Right atrium auricular region (tissue), 2 donors: Measurements from ENCODE around the gene DEF6. TPM values are rescaled to one million over a fixed set of nuclear protein-coding genes. Genes with fewer than 3 reads are reported as not detected.

Experiments used
- DNase-seq: peaks from one replicate; pipeline ENCODE4 v3.0.0-alpha.2; 2019; ENCODE audit warnings: low spot score
- H3K27ac ChIP-seq, 2 donors: fragments of 200-600 bp; sonication (generic); 1 replicate in 1 of 2; 2 replicates in 1 of 2; pipeline ENCODE4 v1.5.1; 2016 to 2019
- H3K27me3 ChIP-seq, 2 donors: fragments of 200-600 bp; sonication (generic); one replicate each; pipeline versions ENCODE4 v1.5.1 to v1.6.0; 2017 to 2019
- H3K36me3 ChIP-seq: fragments of 200-600 bp; sonication (generic); one replicate; pipeline ENCODE4 v1.5.1; 2016
- H3K4me1 ChIP-seq, 2 donors: fragments of 200-600 bp; sonication (generic); one replicate each; pipeline versions ENCODE4 v1.5.1 to v1.6.0; 2017 to 2019
- H3K4me3 ChIP-seq, 2 donors: fragments of 200-600 bp; sonication (generic); 1 replicate in 1 of 2; 2 replicates in 1 of 2; pipeline ENCODE4 v1.5.1; 2017 to 2019; ENCODE audit warnings: mild to moderate bottlenecking in 1 of 2, moderate library complexity in 1 of 2
- H3K9me3 ChIP-seq, 2 donors: fragments of 200-600 bp; sonication (generic); one replicate each; pipeline ENCODE4 v1.5.1; 2019
- CTCF ChIP-seq, 2 donors: fragments of 200-600 bp; sonication (generic); IDR thresholded peaks; one replicate each; pipeline ENCODE4 v1.5.1; 2019; ENCODE audit warnings: antibody characterized with exemption in 2 of 2
- total RNA-seq, 2 donors: library from RNA; depleted of rRNA; stranded (reverse); fragments of >200 nt; gene quantifications; one replicate each; pipeline ENCODE4 v1.1.0, GENCODE V29; 2016

The DEF6 gene
- total RNA-seq, 2 donors from 2014 or later: 1.4 to 2.2 TPM

DNA sequence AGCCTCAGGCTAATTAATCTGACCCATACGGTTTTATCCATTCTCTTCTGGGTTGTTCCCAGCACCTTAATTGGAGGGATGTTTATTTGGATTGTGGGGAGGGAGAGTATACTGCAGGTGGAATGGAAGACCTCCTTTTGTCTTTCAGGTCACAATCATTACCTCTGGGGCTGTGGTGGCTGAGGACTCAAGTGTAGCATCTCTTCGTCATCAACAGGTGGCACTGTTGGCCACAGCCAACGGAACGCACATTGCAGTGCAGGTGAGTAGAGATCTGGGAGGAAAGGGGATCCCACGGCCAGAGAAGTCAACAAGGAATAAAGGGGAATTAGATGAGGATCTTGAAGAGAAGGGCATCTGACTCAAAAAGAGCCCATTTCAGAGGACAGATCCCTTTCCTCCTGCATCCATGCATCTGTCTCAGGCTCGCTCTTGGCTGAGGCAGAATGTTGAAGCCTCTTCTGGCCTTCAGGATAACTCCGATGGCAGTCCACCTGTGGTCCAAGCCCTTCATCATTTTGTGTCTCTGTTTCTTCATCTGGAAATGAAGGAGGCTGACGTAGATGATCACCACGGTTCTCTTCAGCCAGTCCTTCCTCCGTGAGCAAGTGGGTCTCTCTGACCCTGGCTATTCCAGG is 3.2 kb upstream of the DEF6 start:
- H3K4me1 ChIP-seq: peaks cover 0 to 15% of the 10 kb centered on the region in 2 donors
- peaks cover 47% of the 10 kb centered on the region for H3K36me3 ChIP-seq
- H3K27me3 ChIP-seq: no peaks in the 10 kb centered on the region
- DNase-seq: no peak
- no peaks in the 10 kb centered on the region for H3K9me3 ChIP-seq
- peak; percentile 40 to 68 for TF ChIP-seq CTCF (IDR thresholded peaks at IDR 0.05)
- H3K27ac ChIP-seq: no peak overlapping the region
- no peak overlapping the region for H3K4me3 ChIP-seq

- DNase-seq: no peak
- no peak for TF ChIP-seq CTCF (IDR thresholded peaks at IDR 0.05)
- H3K27ac ChIP-seq: no peak overlapping the region
- H3K27me3 ChIP-seq: no peaks in the 10 kb centered on the region
- peaks cover 0 to 15% of the 10 kb centered on the region in 2 donors for H3K4me1 ChIP-seq
- H3K9me3 ChIP-seq: no peaks in the 10 kb centered on the region
- H3K36me3 ChIP-seq: peaks cover 41% of the 10 kb centered on the region
- H3K4me3 ChIP-seq: no peak overlapping the region
Observed at GRCh38 chr6:35295036-35295435, 2.6 kb upstream of the DEF6 start.

DNA sequence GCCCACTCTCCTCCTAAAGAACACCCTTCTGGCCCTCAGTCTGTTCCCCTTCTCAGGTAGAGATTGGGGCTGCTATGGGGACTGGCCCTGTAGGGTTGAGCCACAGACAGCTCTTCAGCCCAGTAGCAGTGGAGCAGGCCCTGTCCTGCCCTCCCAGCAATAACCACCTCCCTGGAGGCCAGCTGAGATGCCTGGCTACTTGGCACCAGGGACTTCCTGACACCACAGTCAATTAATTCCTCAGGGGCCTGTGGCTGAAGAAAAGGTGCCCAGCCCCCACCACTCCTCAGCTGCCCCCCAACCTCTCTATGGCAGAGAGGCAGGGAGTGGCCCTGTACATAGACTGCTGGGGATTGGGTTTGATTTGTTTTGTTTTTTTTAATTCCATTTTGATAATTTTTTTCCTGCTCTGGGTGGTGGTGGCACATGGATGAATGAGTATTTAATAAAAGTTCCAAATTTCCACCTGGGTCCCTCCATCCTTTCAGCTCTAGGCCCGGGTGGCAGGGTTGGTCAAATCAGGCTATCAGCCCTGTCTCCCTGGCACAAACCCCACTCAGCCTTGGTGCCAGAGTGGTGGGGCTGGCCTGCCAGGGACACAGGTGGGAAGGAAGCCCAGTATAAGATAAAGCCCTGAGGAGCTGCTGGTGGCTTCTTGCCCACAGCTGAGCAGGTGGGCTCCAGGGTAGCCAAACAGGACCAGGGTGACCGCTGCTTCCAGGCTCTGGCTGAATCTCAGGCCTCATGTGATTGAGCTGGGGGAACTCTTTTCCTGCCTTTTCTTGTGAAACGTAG is 1.9 kb upstream of the DEF6 start:
- no peak for DNase-seq
- Histone ChIP-seq H3K4me1 (peaks cover 0 to 15% of the 10 kb centered on the region in 2 donors), H3K9me3 (no peaks in the 10 kb centered on the region), H3K27me3 (no peaks in the 10 kb centered on the region), H3K36me3 (peaks cover 34% of the 10 kb centered on the region), H3K27ac (no peak overlapping the region), H3K4me3 (no peak overlapping the region)
- no peak for TF ChIP-seq CTCF (IDR thresholded peaks at IDR 0.05)

GRCh38 chr6:35296931-35297600 is 552 bp upstream of the DEF6 start:
- TF ChIP-seq CTCF (IDR thresholded peaks at IDR 0.05): no peak
- no peaks in the 10 kb centered on the region for H3K27me3 ChIP-seq
- H3K9me3 ChIP-seq: no peaks in the 10 kb centered on the region
- peaks cover 0 to 15% of the 10 kb centered on the region in 2 donors for H3K4me1 ChIP-seq
- H3K4me3 ChIP-seq: peak overlapping the region in 1 of 2 donors; percentile 40
- peaks cover 22% of the 10 kb centered on the region for H3K36me3 ChIP-seq
- peak overlapping the region in 1 of 2 donors; percentile 45 for H3K27ac ChIP-seq
- DNase-seq: no peak

GRCh38 chr6:35298625-35299140 is 1.1 kb downstream of the DEF6 start:
- DNase-seq: no peak
- H3K4me3 ChIP-seq: peak overlapping the region in 1 of 2 donors; percentile 0
- TF ChIP-seq CTCF (IDR thresholded peaks at IDR 0.05): no peak
- H3K4me1 ChIP-seq: peaks cover 0 to 27% of the 10 kb centered on the region in 2 donors
- peaks cover 10% of the 10 kb centered on the region for H3K36me3 ChIP-seq
- H3K27ac ChIP-seq: no peak overlapping the region
- no peaks in the 10 kb centered on the region for H3K9me3 ChIP-seq
- no peaks in the 10 kb centered on the region for H3K27me3 ChIP-seq
